GM21528 (cell line): ENCODE data around the gene TTC39A.

ENCODE experiments used
- ATAC-seq: cut with Tn5 transposase; IDR thresholded peaks from one replicate; pipeline ENCODE4 v1.9.1; 2021; ENCODE audit warnings: mild to moderate bottlenecking, moderate library complexity; ENCODE audit not compliant: unreplicated experiment, low FRiP score

Gene TTC39A

GRCh38 chr1:51299185-51299885, 31.0 kb downstream of the TTC39A start:
- ATAC-seq, result no peak

GRCh38 chr1:51298322-51298705, 32.0 kb downstream of the TTC39A start:
- ATAC-seq, result no peak

GRCh38 chr1:51297401-51298321, 32.7 kb downstream of the TTC39A start:
- ATAC-seq, result no peak

- no peak for ATAC-seq
These were observed 33.7 kb downstream of the TTC39A start for GRCh38 chr1:51296383-51297357.

- no peak for ATAC-seq
These were observed 34.4 kb downstream of the TTC39A start for GRCh38 chr1:51295926-51296325.

- no peak for ATAC-seq
These were observed 35.7 kb downstream of the TTC39A start for GRCh38 chr1:51294566-51295184.

GRCh38 chr1:51293898-51294515, 36.4 kb downstream of the TTC39A start:
- no peak for ATAC-seq

- ATAC-seq, result no peak
These were observed 39.9 kb downstream of the TTC39A start for GRCh38 chr1:51290489-51290847.

GRCh38 chr1:51289676-51290488, 40.5 kb downstream of the TTC39A start:
- ATAC-seq, result no peak

GRCh38 chr1:51288578-51288977, 41.8 kb downstream of the TTC39A start:
- ATAC-seq, result no peak

- no peak for ATAC-seq
These were observed 42.4 kb downstream of the TTC39A start for GRCh38 chr1:51287966-51288365.

GRCh38 chr1:51285055-51285454, 45.3 kb downstream of the TTC39A start:
- peak; percentile 93 for ATAC-seq

- peak; percentile 38 for ATAC-seq
These were observed 45.8 kb downstream of the TTC39A start for GRCh38 chr1:51284487-51284954.

GRCh38 chr1:51283979-51284378, 46.4 kb downstream of the TTC39A start:
- no peak for ATAC-seq

- no peak for ATAC-seq
These were observed 47.8 kb downstream of the TTC39A start for GRCh38 chr1:51282605-51283004.

GRCh38 chr1:51281807-51282206, 48.6 kb downstream of the TTC39A start:
- no peak for ATAC-seq

- ATAC-seq, result no peak
These were observed 49.9 kb downstream of the TTC39A start for GRCh38 chr1:51280321-51280978.

GRCh38 chr1:51276286-51276685, 54.1 kb downstream of the TTC39A start:
- ATAC-seq, result no peak
